Measurements from ENCODE around the gene CZIB.

GRCh38 chr1:53264048-53264447 is 43.6 kb upstream of the CZIB start:
- TF ChIP-seq CTCF (IDR thresholded peaks at IDR 0.05): no peak
- TF ChIP-seq REST (IDR thresholded peaks at IDR 0.05; ENCODE audit: insufficient read depth in 1 of 2, low read depth in 2 of 2, low read length in 1 of 2): no peak
- no peak for TF ChIP-seq POLR2AphosphoS5 (IDR thresholded peaks at IDR 0.05; ENCODE audit: low read depth, low read length)
- no peak for TF ChIP-seq TCF7L2 (IDR thresholded peaks at IDR 0.05; ENCODE audit: low read depth, low read length)
